Subcutaneous adipose tissue (tissue), 4 donors: ENCODE data around the gene HPSE2. TPM values are rescaled to one million over a fixed set of nuclear protein-coding genes. Genes with fewer than 3 reads are reported as not detected.

ENCODE experiments used
- total RNA-seq, 4 donors: library from RNA; depleted of rRNA; stranded (reverse); fragments of >200 nt; gene quantifications; one replicate each; pipeline ENCODE4 v1.1.0, GENCODE V29; 2016
- TF ChIP-seq, protein P1 (sequence below): fragments of 450-650 bp; IDR thresholded peaks from one replicate; pipeline ENCODE4 v1.5.1; 2016; ENCODE audit warnings: low read depth, mild to moderate bottlenecking, control low read depth, antibody characterized with exemption, moderate library complexity

Gene HPSE2
- total RNA-seq, 4 donors from 2014 or later: 0.34 to 3.2 (median 0.71) TPM

DNA sequence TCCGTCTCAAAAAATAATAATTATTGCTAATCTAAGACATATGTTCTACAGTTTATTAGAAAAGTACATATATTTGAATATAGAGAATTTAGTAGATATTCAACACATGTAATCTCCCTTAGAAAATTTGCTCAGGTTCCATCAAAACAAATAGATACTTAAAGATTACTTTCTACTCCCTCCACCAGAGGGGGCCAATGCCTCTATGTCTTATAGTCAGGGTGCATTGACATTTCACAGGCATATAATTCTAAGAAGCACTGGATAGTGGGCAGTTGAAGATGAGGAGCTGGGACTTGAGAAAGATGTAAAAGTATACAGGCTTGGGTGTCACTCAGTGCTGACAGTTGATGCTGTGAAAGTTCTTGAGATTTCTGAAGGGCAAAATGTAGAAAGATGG, 487.4 kb downstream of the HPSE2 start:
- TF ChIP-seq, protein P1, sequence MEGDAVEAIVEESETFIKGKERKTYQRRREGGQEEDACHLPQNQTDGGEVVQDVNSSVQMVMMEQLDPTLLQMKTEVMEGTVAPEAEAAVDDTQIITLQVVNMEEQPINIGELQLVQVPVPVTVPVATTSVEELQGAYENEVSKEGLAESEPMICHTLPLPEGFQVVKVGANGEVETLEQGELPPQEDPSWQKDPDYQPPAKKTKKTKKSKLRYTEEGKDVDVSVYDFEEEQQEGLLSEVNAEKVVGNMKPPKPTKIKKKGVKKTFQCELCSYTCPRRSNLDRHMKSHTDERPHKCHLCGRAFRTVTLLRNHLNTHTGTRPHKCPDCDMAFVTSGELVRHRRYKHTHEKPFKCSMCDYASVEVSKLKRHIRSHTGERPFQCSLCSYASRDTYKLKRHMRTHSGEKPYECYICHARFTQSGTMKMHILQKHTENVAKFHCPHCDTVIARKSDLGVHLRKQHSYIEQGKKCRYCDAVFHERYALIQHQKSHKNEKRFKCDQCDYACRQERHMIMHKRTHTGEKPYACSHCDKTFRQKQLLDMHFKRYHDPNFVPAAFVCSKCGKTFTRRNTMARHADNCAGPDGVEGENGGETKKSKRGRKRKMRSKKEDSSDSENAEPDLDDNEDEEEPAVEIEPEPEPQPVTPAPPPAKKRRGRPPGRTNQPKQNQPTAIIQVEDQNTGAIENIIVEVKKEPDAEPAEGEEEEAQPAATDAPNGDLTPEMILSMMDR: no peak

DNA sequence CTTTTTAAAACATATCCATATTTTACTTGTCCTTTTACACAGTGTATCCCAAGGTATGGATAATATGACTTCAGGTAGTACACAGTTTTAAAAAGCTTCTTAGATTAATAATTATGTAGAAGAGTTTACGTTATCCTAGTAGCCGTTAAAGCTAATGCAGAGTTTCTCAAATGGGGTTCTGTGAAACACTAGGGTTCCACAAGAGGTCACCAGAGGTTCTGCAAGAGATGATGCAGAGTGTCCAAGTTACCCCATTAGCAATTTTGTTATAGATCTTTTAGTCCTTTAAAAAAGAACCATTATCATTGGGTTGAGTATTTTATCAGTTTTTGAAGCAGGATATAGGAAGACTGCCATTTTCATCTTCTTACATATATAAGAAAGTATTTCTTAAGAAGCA, 490.0 kb downstream of the HPSE2 start:
- TF ChIP-seq, protein P1: no peak

DNA sequence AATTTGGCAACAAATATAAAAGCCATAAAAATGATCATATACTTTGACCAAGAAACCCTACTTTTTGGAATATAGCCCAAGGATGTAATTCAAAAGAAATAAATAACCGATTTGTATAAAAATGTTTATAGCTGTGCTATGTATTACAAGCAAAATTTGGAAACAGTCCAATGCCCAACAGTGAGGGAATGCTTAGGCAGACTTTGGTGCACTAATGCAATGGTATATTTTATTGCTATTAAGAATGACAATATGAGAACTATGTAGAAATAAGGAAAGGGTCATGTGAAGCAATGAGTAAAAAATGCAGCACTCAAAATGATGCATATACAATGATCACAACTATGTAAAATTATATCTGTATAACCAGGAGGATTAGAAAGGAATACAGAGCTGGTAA, 515.1 kb downstream of the HPSE2 start:
- TF ChIP-seq, protein P1: no peak

DNA sequence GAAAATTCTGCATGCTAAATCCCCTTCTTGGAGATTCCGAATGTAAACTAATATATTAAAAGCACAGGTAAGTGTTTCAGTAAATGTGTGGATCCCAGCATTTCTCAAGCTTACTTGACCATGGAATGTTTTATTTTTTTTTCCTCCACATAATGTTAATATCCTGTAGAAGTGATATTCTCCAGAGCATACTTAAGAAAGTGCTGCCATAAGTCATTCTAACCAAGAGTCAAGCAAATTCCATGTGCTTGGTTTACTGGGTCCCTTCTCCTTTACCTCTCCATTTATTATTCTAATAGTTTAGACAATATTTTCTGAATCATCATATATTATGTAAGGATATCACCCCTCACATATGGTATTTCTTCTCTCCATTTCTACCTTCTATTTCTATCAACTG, 522.1 kb downstream of the HPSE2 start:
- TF ChIP-seq, protein P1: no peak

DNA sequence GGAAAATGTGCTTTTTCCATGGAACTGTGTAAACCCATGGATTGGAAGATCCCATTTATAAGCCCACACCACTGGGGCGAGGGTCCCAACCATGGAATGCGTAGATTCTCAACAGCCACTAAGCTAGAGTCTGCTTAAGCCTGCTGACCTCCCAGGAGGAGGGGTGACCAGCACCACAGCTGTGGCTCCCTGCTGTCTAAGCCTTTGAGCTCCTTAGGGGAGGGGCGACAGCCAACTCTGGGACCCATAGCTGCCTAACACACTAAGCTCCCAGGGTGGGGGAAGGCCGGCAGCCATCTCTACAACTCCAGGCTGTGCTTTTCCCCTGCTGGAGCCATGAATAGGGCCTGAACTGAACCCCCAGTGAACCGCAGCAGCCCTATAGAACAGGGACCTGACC, 539.1 kb downstream of the HPSE2 start:
- TF ChIP-seq, protein P1: no peak

DNA sequence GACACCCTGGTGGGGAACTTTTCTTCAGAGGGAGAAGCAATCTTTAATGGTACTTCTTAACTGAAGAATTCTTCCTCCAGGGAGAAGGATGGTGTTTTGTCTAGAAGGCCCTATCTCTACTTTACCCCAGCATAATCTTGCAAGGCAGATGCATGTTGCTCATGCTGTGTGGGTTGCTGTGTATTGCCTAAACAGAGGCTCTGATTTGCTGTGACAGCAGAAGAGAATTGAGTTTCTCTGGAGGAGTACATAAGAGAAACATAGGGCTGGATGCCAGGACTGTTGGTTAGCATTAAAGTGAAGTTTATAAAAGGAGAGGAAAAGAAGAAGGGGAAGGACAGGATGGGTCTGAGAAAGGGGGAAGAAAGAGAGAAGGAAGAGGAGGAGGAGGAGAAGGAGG, 540.8 kb downstream of the HPSE2 start:
- TF ChIP-seq, protein P1: no peak

DNA sequence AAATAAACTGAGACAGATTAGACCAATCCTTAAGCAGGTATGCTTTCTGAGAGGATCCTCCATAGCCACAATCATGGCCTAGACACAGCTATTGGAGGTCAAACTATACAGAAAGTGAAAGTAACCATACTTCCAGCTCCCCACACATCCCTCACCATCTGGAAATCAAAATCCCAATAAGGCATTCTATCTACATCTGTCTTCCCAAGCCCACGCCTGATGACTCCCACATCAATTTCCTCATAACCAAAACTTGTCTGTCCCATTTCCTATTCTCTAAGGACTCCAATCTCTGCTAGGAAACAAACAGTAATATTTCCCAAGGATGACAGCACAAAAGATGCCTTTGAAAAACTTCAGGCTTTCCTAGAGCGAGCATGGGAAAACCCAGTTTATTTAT, 541.6 kb downstream of the HPSE2 start:
- TF ChIP-seq, protein P1: no peak
